Upper lobe of left lung (tissue), 4 donors: ENCODE data around the gene SERP1.

ENCODE experiments used
- CTCF ChIP-seq, 6 experiments: fragments of 450-650 bp in 4 of 6; fragments of 200-600 bp in 2 of 6; sonication (generic) in 2 of 6; IDR thresholded peaks; one replicate each; pipeline ENCODE4 v1.5.1; 2016 to 2019; ENCODE audit warnings: antibody characterized with exemption in 6 of 6
- EP300 ChIP-seq, 4 donors: sonication (generic); formaldehyde crosslinking; IDR thresholded peaks; one replicate each; pipeline ENCODE4 v1.5.1; 2017; ENCODE audit warnings: antibody characterized with exemption in 4 of 4, control low read depth in 2 of 4
- POLR2A ChIP-seq, 4 donors: fragments of 450-650 bp; IDR thresholded peaks; one replicate each; pipeline ENCODE4 v1.5.1; 2016 to 2017; ENCODE audit warnings: antibody characterized with exemption in 4 of 4, mild to moderate bottlenecking in 2 of 4
- POLR2AphosphoS5 ChIP-seq, 2 donors: sonication (generic); formaldehyde crosslinking; IDR thresholded peaks; one replicate each; pipeline ENCODE4 v1.5.1; 2017; ENCODE audit warnings: antibody characterized with exemption in 2 of 2

- no peak for TF ChIP-seq POLR2A (IDR thresholded peaks at IDR 0.05)
- no peak for TF ChIP-seq CTCF (IDR thresholded peaks at IDR 0.05)
- no peak for TF ChIP-seq POLR2AphosphoS5 (IDR thresholded peaks at IDR 0.05)
- TF ChIP-seq EP300 (IDR thresholded peaks at IDR 0.05) = no peak
These were observed 34.9 kb upstream of the SERP1 start for GRCh38 chr3:150581174-150581573.
